Lung (tissue), 12 donors: ENCODE results near the gene HOXC9. TPM values are rescaled to one million over a fixed set of nuclear protein-coding genes. Genes with fewer than 3 reads are reported as not detected.

Experiments
- ATAC-seq: fragments of 200-7000 bp; cut with Tn5 transposase; one replicate; pipeline ENCODE4 v1.9.1; 2020; ENCODE audit warnings: moderate number of reproducible peaks; ENCODE audit not compliant: insufficient read depth, low FRiP score
- DNase-seq, 3 donors: peaks; one replicate each; pipeline ENCODE4 v3.0.0-alpha.2; 2013 to 2017
- H3K27ac ChIP-seq, 2 donors: one replicate each; pipeline ENCODE4 v1.5.1; 2013; ENCODE audit warnings: mild to moderate bottlenecking in 2 of 2, moderate library complexity in 2 of 2, control low read depth in 1 of 2, inconsistent platforms in 1 of 2, low read depth in 1 of 2, low read length in 1 of 2
- H3K27me3 ChIP-seq, 3 donors: one replicate each; pipeline ENCODE4 v1.5.1; 2013; ENCODE audit warnings: low read length in 2 of 3; ENCODE audit not compliant: control insufficient read depth in 3 of 3, insufficient read depth in 3 of 3
- H3K36me3 ChIP-seq, 4 donors: one replicate each; pipeline ENCODE4 v1.5.1; 2013; ENCODE audit warnings: low read length in 4 of 4, mild to moderate bottlenecking in 1 of 4, moderate library complexity in 1 of 4; ENCODE audit not compliant: control insufficient read depth in 4 of 4, insufficient read depth in 4 of 4
- H3K4me1 ChIP-seq, 5 donors: one replicate each; pipeline ENCODE4 v1.5.1; 2013; ENCODE audit warnings: low read length in 5 of 5, mild to moderate bottlenecking in 2 of 5, moderate library complexity in 1 of 5; ENCODE audit not compliant: control insufficient read depth in 5 of 5, insufficient read depth in 5 of 5
- H3K4me3 ChIP-seq: one replicate; pipeline ENCODE4 v1.5.1; 2013; ENCODE audit warnings: mild to moderate bottlenecking, control low read depth, moderate library complexity
- H3K9ac ChIP-seq, 2 donors: one replicate each; pipeline ENCODE4 v1.5.1; 2013; ENCODE audit warnings: low read length in 2 of 2, control low read depth in 1 of 2; ENCODE audit not compliant: insufficient read depth in 1 of 2
- H3K9me3 ChIP-seq, 4 donors: one replicate each; pipeline ENCODE4 v1.5.1; 2013; ENCODE audit warnings: low read length in 3 of 4, mild to moderate bottlenecking in 1 of 4, moderate library complexity in 1 of 4; ENCODE audit not compliant: control insufficient read depth in 4 of 4, insufficient read depth in 3 of 4
- WGBS, 2 donors: extraction: QIAGEN DNeasy Blood & Tissue Kit; methylation state at CpG; one replicate each; pipeline ENCODE4 v1.1.7; 2013; 5-methylcytosine and 5-hydroxymethylcytosine counted together
- polyA plus RNA-seq, 2 donors: library from polyadenylated mRNA; stranded (reverse); fragments of 200-250 nt; gene quantifications; one replicate each; pipeline ENCODE4 v1.2.1, GENCODE V29; 2013
- total RNA-seq, 2 donors: library from RNA; depleted of rRNA in 1 of 2; stranded (reverse); fragments of >200 nt in 1 of 2; gene quantifications; one replicate each; pipeline ENCODE4 v1.2.1, GENCODE V29; 2014 to 2021
- TF ChIP-seq, protein P1 (sequence below): IDR thresholded peaks from 2 replicates; pipeline ENCODE4 v1.5.1; 2012; ENCODE audit warnings: mild to moderate bottlenecking; ENCODE audit errors: control extremely low read depth, extremely low read depth
- donor health status: control.
- donor health status: control.
- donor health status: Bipolar disorder and iron deficiency.
- donor health status: healthy.
- donor health status: DM: yes; HTN: yes; CAD: no.

Gene HOXC9
- total and polyA plus RNA-seq, 4 donors = 0.08 to 0.18 TPM; not detected in 2

DNA sequence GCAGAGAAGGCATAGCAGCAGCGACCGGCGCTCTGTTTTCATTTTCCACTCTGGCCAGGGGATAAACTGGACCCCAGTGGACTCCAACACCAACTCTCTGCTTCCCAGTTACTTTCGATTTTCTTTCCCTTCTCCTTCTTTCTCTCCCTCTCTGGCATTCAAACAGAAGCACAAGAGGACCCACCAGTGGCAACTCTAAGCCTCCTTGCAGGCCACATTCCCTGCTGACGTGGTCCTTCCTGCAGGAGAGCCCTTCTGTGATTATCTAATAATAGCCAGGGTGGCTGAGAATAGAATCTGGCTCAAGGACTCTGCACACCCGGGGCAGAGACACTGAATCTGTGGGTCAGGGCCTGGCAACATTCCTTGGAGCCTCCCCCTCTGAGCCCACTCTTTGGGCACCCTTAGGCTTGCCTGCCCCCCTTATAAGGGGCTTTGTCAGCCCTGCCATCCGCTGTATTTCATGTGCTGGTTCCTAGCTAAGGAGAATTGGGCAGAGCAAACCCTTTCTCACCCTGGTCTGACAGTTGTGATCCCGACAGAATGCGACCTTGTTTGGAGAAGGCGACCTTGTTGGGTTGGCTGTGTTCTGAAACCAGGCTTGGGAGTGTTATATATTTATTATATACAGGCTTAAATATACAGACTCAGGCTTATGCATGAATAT lies 20.1 kb downstream of the HOXC9 start:
- H3K9ac ChIP-seq = no peak overlapping the region
- H3K4me3 ChIP-seq = no peak overlapping the region
- TF ChIP-seq, protein P1, sequence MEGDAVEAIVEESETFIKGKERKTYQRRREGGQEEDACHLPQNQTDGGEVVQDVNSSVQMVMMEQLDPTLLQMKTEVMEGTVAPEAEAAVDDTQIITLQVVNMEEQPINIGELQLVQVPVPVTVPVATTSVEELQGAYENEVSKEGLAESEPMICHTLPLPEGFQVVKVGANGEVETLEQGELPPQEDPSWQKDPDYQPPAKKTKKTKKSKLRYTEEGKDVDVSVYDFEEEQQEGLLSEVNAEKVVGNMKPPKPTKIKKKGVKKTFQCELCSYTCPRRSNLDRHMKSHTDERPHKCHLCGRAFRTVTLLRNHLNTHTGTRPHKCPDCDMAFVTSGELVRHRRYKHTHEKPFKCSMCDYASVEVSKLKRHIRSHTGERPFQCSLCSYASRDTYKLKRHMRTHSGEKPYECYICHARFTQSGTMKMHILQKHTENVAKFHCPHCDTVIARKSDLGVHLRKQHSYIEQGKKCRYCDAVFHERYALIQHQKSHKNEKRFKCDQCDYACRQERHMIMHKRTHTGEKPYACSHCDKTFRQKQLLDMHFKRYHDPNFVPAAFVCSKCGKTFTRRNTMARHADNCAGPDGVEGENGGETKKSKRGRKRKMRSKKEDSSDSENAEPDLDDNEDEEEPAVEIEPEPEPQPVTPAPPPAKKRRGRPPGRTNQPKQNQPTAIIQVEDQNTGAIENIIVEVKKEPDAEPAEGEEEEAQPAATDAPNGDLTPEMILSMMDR = no peak
- no peaks in the 10 kb centered on the region for H3K36me3 ChIP-seq
- peaks cover 17 to 89% (median 64%) of the 10 kb centered on the region in 3 donors for H3K27me3 ChIP-seq
- peaks cover 0 to 3% (median 0%) of the 10 kb centered on the region in 4 donors for H3K9me3 ChIP-seq
- ATAC-seq (no peak), DNase-seq (no peak)
- peaks cover 0 to 17% (median 6%) of the 10 kb centered on the region in 5 donors for H3K4me1 ChIP-seq
- no peak overlapping the region for H3K27ac ChIP-seq
- WGBS, 2 donors = 25 to 41% methylated on average over 10 of the region's 10 CpGs

DNA sequence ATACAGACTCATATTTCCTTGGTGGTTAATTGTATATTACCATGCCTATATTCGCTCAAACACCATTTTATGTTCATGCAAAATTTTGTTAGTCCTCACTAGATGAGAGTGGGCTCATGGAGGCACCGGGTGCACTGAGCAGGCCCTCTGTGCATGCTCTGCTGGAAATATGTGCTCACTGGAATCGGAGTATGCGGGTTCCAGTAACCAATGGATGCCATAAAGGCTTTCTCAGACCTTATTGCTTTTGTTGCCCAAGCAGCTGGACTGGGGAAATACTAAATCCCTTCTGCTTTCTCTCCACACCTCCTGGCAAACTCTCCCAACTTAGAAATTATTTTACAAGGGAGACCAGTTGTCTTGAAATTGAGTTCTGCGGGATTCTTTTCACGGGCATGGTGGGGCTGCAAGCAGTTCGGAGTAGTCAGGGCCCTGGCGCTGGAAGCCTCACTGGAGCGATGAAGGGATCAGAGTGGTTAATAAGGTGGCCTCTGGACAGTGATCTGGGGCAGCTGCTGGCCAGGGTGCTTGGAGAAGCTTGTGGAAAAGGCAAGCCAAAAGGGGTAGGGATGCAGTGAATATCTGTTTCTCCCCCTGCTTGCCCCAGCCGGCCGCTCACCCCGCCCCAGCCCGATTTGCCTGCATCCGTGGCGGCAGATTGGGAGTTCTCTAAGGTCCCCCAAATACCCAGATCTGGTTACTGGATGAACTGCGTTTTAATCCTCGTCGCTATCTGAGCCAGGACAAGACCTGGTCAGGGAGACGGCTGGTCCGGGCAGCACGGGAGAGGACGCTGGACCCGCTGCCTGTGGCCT lies 20.8 kb downstream of the HOXC9 start:
- Histone ChIP-seq H3K9me3 (peaks cover 0 to 1% (median 0%) of the 10 kb centered on the region in 4 donors), H3K36me3 (no peaks in the 10 kb centered on the region), H3K27ac (no peak overlapping the region), H3K4me3 (no peak overlapping the region), H3K27me3 (peaks cover 13 to 89% (median 64%) of the 10 kb centered on the region in 3 donors), H3K9ac (no peak overlapping the region), H3K4me1 (peaks cover 0 to 25% (median 6%) of the 10 kb centered on the region in 5 donors)
- 43 to 56% methylated on average over 23 of the region's 23 CpGs for WGBS, 2 donors
- TF ChIP-seq, protein P1 = no peak
- ATAC-seq (no peak), DNase-seq (no peak)

DNA sequence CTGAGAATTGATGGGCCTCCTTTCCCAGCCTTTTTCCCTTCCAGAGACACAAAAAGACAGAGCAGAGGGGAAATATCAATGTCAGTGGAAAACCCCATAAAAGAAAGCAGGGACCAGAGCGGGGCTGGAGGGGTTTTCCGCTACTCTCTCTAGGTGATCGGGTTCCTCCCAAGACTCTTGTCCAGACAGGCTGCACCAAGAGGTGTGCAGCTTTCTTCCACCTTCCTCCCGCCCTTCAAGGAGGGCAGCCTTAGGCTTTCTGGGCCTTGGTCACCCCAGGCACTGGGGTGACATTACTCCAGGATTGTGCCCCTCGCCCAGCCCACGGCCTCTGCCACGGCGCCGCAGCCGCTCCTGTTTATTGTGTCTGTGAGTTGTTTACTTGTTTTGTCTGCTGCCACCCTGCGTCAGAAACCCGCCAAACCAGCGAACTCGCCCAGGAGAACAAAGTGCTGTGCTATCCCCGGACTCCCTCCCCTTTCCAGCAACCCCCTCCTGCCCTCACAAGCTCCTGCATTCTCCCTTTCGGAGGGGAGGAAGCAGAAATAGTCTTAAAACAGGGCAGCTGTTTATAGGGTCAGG lies 21.6 kb downstream of the HOXC9 start:
- H3K27me3 ChIP-seq = peaks cover 12 to 90% (median 64%) of the 10 kb centered on the region in 3 donors
- 26 to 40% methylated on average over 16 of the region's 16 CpGs for WGBS, 2 donors
- no peak overlapping the region for H3K27ac ChIP-seq
- no peak overlapping the region for H3K9ac ChIP-seq
- TF ChIP-seq, protein P1 = no peak
- DNase-seq = no peak
- no peak for ATAC-seq
- no peak overlapping the region for H3K4me3 ChIP-seq
- H3K9me3 ChIP-seq = no peaks in the 10 kb centered on the region
- H3K36me3 ChIP-seq = no peaks in the 10 kb centered on the region
- H3K4me1 ChIP-seq = peaks cover 0 to 28% (median 10%) of the 10 kb centered on the region in 5 donors
